Erythroblast (primary cell): ENCODE measurements around the gene FGD3.

Experiments
- GATA1 ChIP-seq: IDR thresholded peaks from 2 replicates; pipeline ENCODE4 v1.6.1; 2011; ENCODE audit warnings: low read depth, mild to moderate bottlenecking, control low read depth, low read length, moderate library complexity
- POLR2A ChIP-seq: IDR thresholded peaks from 2 replicates; pipeline ENCODE4 v1.6.1; 2011; ENCODE audit warnings: mild to moderate bottlenecking, low read length

DNA sequence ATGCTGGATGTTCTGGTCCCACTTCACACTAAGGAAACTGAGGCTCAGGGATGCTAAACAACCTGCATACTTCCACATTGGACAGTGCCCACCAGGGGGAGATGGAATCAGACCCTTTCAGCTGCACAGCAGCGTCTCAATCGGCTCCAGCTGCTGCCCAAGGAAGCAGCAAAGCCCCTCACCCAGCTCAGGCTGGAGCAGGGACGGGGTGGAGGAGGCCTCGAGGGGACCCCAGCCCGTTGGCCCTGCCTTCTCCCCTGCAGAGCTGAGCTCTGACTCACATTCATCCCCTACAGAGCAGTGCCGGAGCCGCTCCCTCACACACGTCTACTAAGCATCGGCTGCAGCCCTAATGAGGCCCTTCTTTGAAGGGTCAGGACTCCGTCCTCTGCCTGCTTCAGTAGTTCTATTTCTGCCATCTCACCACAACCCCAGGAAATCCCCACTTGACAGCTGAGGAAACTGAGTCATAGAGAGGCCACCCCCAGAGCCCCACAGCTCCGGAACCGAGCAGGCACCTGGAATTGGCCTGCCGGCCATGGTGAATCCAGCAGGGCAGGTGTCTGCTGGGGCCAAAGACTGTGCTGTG lies 89.7 kb downstream of the FGD3 start:
- no peak for TF ChIP-seq POLR2A
- TF ChIP-seq GATA1, result no peak
